Skeletal muscle tissue (tissue), 4 donors: ENCODE data around the gene DOK6. TPM values are rescaled to one million over a fixed set of nuclear protein-coding genes. Genes with fewer than 3 reads are reported as not detected.
"Not testable (repeated sequence)": the region's sequence is repeated elsewhere in the genome, so short reads cannot be mapped to it uniquely, and the experiment has no call there.

Source experiments
- H3K27ac ChIP-seq: one replicate; pipeline ENCODE4 v1.7.0; 2013; ENCODE audit warnings: mild to moderate bottlenecking, low read depth, low read length, inconsistent platforms
- H3K27me3 ChIP-seq, 3 donors: one replicate each; pipeline ENCODE4 v1.7.0; 2013; ENCODE audit warnings: low read length in 3 of 3; ENCODE audit not compliant: control insufficient read depth in 3 of 3, insufficient read depth in 3 of 3
- H3K36me3 ChIP-seq, 3 donors: one replicate each; pipeline ENCODE4 v1.7.0; 2013; ENCODE audit warnings: low read length in 3 of 3; ENCODE audit not compliant: control insufficient read depth in 3 of 3, insufficient read depth in 3 of 3
- H3K4me1 ChIP-seq, 3 donors: one replicate each; pipeline ENCODE4 v1.7.0; 2013; ENCODE audit warnings: low read length in 3 of 3, mild to moderate bottlenecking in 3 of 3; ENCODE audit not compliant: control insufficient read depth in 3 of 3, insufficient read depth in 3 of 3
- H3K4me3 ChIP-seq, 3 donors: one replicate each; pipeline ENCODE4 v1.7.0; 2013; ENCODE audit warnings: low read length in 3 of 3
- H3K9ac ChIP-seq, 3 donors: one replicate each; pipeline ENCODE4 v1.7.0; 2013; ENCODE audit warnings: low read length in 3 of 3, mild to moderate bottlenecking in 3 of 3, moderate library complexity in 2 of 3, low read depth in 1 of 3
- H3K9me3 ChIP-seq, 3 donors: one replicate each; pipeline ENCODE4 v1.7.0; 2013; ENCODE audit warnings: low read length in 3 of 3; ENCODE audit not compliant: control insufficient read depth in 3 of 3
- total RNA-seq: library from RNA; depleted of rRNA; stranded (reverse); fragments of >200 nt; gene quantifications from one replicate; pipeline ENCODE4 v1.2.3, GENCODE V29; 2014
- donor health status: Osteomylitis.

Gene DOK6
- total RNA-seq, 1 donor from 2014 or later, result 3.1 TPM

- Histone ChIP-seq H3K36me3 (no peaks in the 10 kb centered on the region), H3K4me1 (no peaks in the 10 kb centered on the region), H3K9me3 (no peaks in the 10 kb centered on the region), H3K9ac (no peak overlapping the region), H3K4me3 (no peak overlapping the region), H3K27ac (no peak overlapping the region), H3K27me3 (peaks cover 0 to 2% (median 0%) of the 10 kb centered on the region in 3 donors)
Observed at GRCh38 chr18:69844656-69845055, 444.0 kb downstream of the DOK6 start.

GRCh38 chr18:69845593-69846506 is 445.2 kb downstream of the DOK6 start:
- H3K9ac ChIP-seq, result no peak overlapping the region
- H3K36me3 ChIP-seq, result no peaks in the 10 kb centered on the region
- H3K27ac ChIP-seq, result no peak overlapping the region
- no peaks in the 10 kb centered on the region for H3K4me1 ChIP-seq
- H3K27me3 ChIP-seq, result peaks cover 0 to 2% (median 0%) of the 10 kb centered on the region in 3 donors
- no peaks in the 10 kb centered on the region for H3K9me3 ChIP-seq
- no peak overlapping the region for H3K4me3 ChIP-seq

- H3K9me3 ChIP-seq, result no peaks in the 10 kb centered on the region
- no peak overlapping the region for H3K27ac ChIP-seq
- H3K36me3 ChIP-seq, result no peaks in the 10 kb centered on the region
- H3K4me1 ChIP-seq, result no peaks in the 10 kb centered on the region
- H3K4me3 ChIP-seq, result no peak overlapping the region
- H3K9ac ChIP-seq, result no peak overlapping the region
- H3K27me3 ChIP-seq, result no peaks in the 10 kb centered on the region
Observed at GRCh38 chr18:69853051-69853450, 452.4 kb downstream of the DOK6 start.

GRCh38 chr18:69854455-69854854 is 453.8 kb downstream of the DOK6 start:
- H3K27ac ChIP-seq, result no peak overlapping the region
- no peaks in the 10 kb centered on the region for H3K36me3 ChIP-seq
- no peak overlapping the region for H3K9ac ChIP-seq
- H3K9me3 ChIP-seq, result no peaks in the 10 kb centered on the region
- H3K4me1 ChIP-seq, result no peaks in the 10 kb centered on the region
- no peak overlapping the region for H3K4me3 ChIP-seq
- H3K27me3 ChIP-seq, result no peaks in the 10 kb centered on the region

- H3K4me3 ChIP-seq, result no peak overlapping the region
- no peak overlapping the region for H3K9ac ChIP-seq
- H3K27me3 ChIP-seq, result no peaks in the 10 kb centered on the region
- H3K27ac ChIP-seq, result no peak overlapping the region
- H3K36me3 ChIP-seq, result no peaks in the 10 kb centered on the region
- no peaks in the 10 kb centered on the region for H3K4me1 ChIP-seq
- no peaks in the 10 kb centered on the region for H3K9me3 ChIP-seq
Observed at GRCh38 chr18:69858897-69859296, 458.2 kb downstream of the DOK6 start.

DNA sequence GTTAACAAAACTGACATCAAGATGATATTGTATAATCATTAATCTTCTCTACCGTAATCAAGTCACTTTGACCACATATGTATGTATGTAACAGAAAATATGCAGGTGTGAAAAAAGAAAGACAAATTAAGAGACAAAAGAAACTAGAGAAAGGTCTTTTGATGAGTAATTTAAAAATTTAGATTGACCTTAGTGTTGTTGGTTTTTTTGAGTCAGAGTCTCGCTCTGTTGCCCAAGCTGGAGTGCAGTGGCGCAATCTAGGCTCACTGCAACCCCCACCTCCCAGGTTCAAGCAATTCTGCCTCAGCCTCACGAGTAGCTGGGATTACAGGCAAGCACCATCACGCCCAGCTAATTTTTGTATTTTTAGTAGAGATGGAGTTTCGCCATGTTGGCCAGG is 464.1 kb downstream of the DOK6 start:
- not testable (repeated sequence) for H3K4me1 ChIP-seq, H3K9me3 ChIP-seq, H3K27ac ChIP-seq, H3K4me3 ChIP-seq, H3K9ac ChIP-seq, H3K27me3 ChIP-seq, H3K36me3 ChIP-seq

DNA sequence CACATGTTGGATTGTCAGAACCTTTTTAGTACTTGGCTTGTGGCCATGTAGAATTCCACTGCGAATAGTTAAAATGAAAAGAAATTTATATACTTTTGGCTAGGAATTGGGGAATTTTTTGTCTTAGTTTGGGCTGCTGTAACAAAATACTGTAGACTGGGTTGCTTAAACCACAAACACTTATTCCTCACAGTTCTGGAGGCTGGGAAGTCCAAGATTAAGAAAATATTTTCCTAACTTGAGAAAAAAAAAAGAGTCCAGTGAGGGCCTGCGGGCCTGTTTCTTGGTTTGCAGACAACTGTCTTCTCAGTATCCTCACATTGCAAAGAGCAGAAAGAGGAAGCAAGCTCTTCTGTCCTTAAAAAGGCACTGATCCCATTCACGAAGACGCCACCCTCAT is 465.1 kb downstream of the DOK6 start:
- no peaks in the 10 kb centered on the region for H3K4me1 ChIP-seq
- H3K27me3 ChIP-seq, result no peaks in the 10 kb centered on the region
- H3K4me3 ChIP-seq, result no peak overlapping the region
- H3K27ac ChIP-seq, result no peak overlapping the region
- no peaks in the 10 kb centered on the region for H3K9me3 ChIP-seq
- H3K36me3 ChIP-seq, result no peaks in the 10 kb centered on the region
- no peak overlapping the region for H3K9ac ChIP-seq

GRCh38 chr18:69866212-69866611 is 465.5 kb downstream of the DOK6 start:
- no peak overlapping the region for H3K27ac ChIP-seq
- H3K4me3 ChIP-seq, result no peak overlapping the region

GRCh38 chr18:69870736-69871135 is 470.0 kb downstream of the DOK6 start:
- no peaks in the 10 kb centered on the region for H3K9me3 ChIP-seq
- H3K9ac ChIP-seq, result no peak overlapping the region
- no peaks in the 10 kb centered on the region for H3K36me3 ChIP-seq
- no peaks in the 10 kb centered on the region for H3K4me1 ChIP-seq
- H3K4me3 ChIP-seq, result no peak overlapping the region
- no peaks in the 10 kb centered on the region for H3K27me3 ChIP-seq
- H3K27ac ChIP-seq, result no peak overlapping the region

More at GRCh38 chr18:69866212-69866611, 465.5 kb downstream of the DOK6 start:
- no peaks in the 10 kb centered on the region for H3K4me1 ChIP-seq
- no peak overlapping the region for H3K9ac ChIP-seq
- H3K27me3 ChIP-seq, result no peaks in the 10 kb centered on the region
- H3K36me3 ChIP-seq, result no peaks in the 10 kb centered on the region
- no peaks in the 10 kb centered on the region for H3K9me3 ChIP-seq

DNA sequence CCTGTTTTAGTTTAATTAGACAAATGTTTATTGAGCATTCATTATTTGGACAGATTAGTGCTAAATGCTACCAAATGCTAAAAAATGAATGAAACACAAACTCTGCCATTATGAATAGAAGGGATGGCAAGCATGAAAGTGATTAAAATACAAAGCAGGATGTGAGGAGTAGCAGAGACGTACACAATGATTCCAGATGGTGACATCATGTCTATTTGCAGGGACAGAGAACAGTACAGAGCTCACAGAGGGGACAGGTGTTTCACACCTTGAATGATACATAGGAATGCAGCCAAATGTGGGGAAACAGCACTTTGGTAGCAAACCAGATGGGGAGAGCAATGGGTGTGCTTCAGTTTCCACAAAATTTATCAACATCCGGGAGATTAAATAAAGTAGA is 470.7 kb downstream of the DOK6 start:
- H3K4me1 ChIP-seq, result no peaks in the 10 kb centered on the region
- H3K27me3 ChIP-seq, result no peaks in the 10 kb centered on the region
- H3K36me3 ChIP-seq, result no peaks in the 10 kb centered on the region

More for the DNA sequence above, 470.7 kb downstream of the DOK6 start:
- Histone ChIP-seq H3K4me3 (no peak overlapping the region), H3K9me3 (no peaks in the 10 kb centered on the region), H3K9ac (no peak overlapping the region), H3K27ac (no peak overlapping the region)
